ENCODE data around the gene LRRC26.

GRCh38 chr9:137148661-137149060 is 21.2 kb downstream of the LRRC26 start:
- TF ChIP-seq CTCF (optimal IDR thresholded peaks at IDR 0.05 in 1 of 3, IDR thresholded peaks at IDR 0.05 in 1 of 3, conservative IDR thresholded peaks at IDR 0.05 in 1 of 3; ENCODE audit: extremely low read depth in 1 of 3, insufficient read depth in 2 of 3, low read length in 3 of 3) (no peak), EZH2 (IDR thresholded peaks at IDR 0.05; ENCODE audit: low read length) (no peak)

All from keratinocyte (primary cell).